ENCODE results near the gene IL15RA.

DNA sequence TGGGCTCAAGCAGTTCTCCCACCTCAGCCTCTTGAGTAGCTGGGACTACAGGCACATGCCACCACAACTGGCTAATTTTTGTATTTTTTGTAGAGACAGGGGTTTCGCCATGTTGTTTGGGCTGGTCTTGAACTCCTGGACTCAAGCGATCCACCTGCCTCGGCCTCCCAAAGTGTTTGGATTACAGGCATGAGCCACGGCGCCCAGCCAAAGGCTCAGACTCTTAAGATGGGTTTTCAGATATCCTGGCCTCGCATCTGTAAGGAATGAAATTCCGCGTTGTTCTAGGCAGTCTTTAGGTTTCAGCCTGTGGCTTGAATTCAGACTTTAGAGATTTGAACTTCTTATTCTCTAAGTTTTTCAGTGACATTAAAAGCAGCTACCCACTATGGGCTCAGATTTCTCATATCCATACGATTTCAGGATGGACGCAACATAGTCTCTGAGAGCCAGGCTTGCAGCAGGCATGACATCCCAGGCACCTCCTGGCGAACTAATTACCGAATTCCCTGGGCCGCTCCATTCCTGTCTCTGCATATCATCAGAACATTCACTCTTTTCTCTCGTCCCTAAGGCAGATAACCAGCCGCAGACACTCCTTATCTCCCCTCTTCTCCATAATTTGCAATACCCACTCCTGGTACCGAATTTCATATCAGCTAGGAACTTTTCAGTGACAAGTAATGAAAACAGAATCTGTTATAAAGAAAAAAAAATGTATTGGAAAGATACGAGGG lies 29.7 kb downstream of the IL15RA start:
- TF ChIP-seq POLR2A (IDR thresholded peaks at IDR 0.05), result no peak
- TF ChIP-seq, protein P1, sequence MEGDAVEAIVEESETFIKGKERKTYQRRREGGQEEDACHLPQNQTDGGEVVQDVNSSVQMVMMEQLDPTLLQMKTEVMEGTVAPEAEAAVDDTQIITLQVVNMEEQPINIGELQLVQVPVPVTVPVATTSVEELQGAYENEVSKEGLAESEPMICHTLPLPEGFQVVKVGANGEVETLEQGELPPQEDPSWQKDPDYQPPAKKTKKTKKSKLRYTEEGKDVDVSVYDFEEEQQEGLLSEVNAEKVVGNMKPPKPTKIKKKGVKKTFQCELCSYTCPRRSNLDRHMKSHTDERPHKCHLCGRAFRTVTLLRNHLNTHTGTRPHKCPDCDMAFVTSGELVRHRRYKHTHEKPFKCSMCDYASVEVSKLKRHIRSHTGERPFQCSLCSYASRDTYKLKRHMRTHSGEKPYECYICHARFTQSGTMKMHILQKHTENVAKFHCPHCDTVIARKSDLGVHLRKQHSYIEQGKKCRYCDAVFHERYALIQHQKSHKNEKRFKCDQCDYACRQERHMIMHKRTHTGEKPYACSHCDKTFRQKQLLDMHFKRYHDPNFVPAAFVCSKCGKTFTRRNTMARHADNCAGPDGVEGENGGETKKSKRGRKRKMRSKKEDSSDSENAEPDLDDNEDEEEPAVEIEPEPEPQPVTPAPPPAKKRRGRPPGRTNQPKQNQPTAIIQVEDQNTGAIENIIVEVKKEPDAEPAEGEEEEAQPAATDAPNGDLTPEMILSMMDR (IDR thresholded peaks at IDR 0.05), result no peak

All from adrenal gland (tissue), 5 donors.